ENCODE results near the gene NXF3.

NXF3 gene

DNA sequence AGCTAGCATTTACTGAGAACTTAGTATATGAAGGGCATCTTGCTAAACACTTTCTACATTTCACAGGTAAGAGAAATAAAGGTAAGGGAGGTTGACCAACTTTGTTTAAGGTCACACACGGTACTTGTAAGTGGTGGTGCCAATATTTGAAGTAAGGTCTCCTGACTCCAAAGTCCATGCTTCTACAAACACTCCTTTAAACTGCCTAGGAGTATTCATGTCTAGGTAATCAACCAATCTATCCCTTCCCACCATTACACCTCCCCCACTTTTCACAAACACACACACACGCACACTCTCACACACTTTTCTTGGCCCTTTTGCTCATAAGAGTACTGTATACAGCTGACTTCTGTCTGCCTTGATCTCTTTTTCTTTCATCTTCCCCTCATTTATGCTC, 36.0 kb downstream of the NXF3 start:
- no peak for TF ChIP-seq CTCF (IDR thresholded peaks at IDR 0.05)

DNA sequence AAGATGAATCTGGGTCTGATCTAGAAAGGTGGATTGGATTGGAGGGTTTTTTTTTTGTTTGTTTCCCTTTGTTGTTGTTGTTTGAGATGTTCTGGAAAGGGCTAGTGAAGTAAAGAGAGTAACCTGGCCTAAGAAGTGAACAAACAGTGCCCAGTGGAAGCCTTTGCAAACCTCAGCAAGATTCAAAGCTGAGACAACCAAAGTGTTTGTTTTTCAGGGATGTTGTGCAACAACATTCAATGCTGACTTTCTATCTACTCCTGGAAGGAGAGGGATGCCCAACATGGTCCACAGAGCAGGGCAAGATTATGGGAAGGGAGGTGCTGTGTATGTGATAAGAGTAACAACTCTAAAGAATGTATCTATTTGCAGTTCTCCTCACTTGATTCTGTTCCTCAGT, 40.3 kb downstream of the NXF3 start:
- TF ChIP-seq CTCF (IDR thresholded peaks at IDR 0.05), result no peak

GRCh38 chrX:103051260-103051789, 41.6 kb downstream of the NXF3 start:
- TF ChIP-seq CTCF (IDR thresholded peaks at IDR 0.05), result no peak
